Mesenchymal stem cell (in vitro differentiated cells and primary cell): ENCODE data around the gene ADARB2.

ENCODE experiments used
- DNase-seq: peaks from one replicate; pipeline ENCODE4 v3.0.0-alpha.2; 2013
- H2AFZ ChIP-seq: one replicate; pipeline ENCODE4 v1.6.1; 2013; ENCODE audit warnings: low read depth, mild to moderate bottlenecking, control low read depth, inconsistent platforms, low read length, moderate library complexity
- H2AK5ac ChIP-seq: 2 replicates; pipeline ENCODE4 v1.6.1; 2013; ENCODE audit warnings: low read length, moderate library complexity, mild to moderate bottlenecking, inconsistent platforms; ENCODE audit not compliant: severe bottlenecking
- H2BK120ac ChIP-seq: one replicate; pipeline ENCODE4 v1.6.1; 2013; ENCODE audit warnings: low read depth, mild to moderate bottlenecking, inconsistent platforms, low read length, moderate library complexity
- H2BK12ac ChIP-seq, 2 experiments: one replicate each; pipeline ENCODE4 v1.6.1; 2013; ENCODE audit warnings: inconsistent platforms in 2 of 2, low read length in 2 of 2, mild to moderate bottlenecking in 2 of 2, moderate library complexity in 2 of 2, control low read depth in 1 of 2
- H2BK15ac ChIP-seq: one replicate; pipeline ENCODE4 v1.6.1; 2013; ENCODE audit warnings: mild to moderate bottlenecking, low read depth, inconsistent platforms; ENCODE audit not compliant: poor library complexity, severe bottlenecking
- H2BK5ac ChIP-seq: 2 replicates; pipeline ENCODE4 v1.6.1; 2013; ENCODE audit warnings: low read depth, mild to moderate bottlenecking, low read length, control low read depth, inconsistent platforms; ENCODE audit not compliant: poor library complexity, severe bottlenecking
- H3K14ac ChIP-seq, 2 experiments: one replicate each; pipeline ENCODE4 v1.6.1; 2013; ENCODE audit warnings: inconsistent platforms in 2 of 2, low read length in 2 of 2, control low read depth in 1 of 2, mild to moderate bottlenecking in 1 of 2, moderate library complexity in 1 of 2
- H3K18ac ChIP-seq, 2 experiments: one replicate each; pipeline ENCODE4 v1.6.1; 2013; ENCODE audit warnings: inconsistent platforms in 2 of 2, low read length in 2 of 2, control low read depth in 1 of 2, low read depth in 1 of 2, mild to moderate bottlenecking in 1 of 2
- H3K23ac ChIP-seq, 2 experiments: one replicate each; pipeline ENCODE4 v1.6.1; 2013; ENCODE audit warnings: inconsistent platforms in 2 of 2, low read length in 2 of 2, mild to moderate bottlenecking in 2 of 2, moderate library complexity in 2 of 2, control low read depth in 1 of 2
- H3K27ac ChIP-seq: 2 replicates; pipeline ENCODE4 v1.5.1; 2013; ENCODE audit warnings: mild to moderate bottlenecking, moderate library complexity, low read length, control low read depth, inconsistent platforms; ENCODE audit not compliant: poor library complexity, severe bottlenecking
- H3K27me3 ChIP-seq, 2 experiments: 2 replicates each; pipeline versions ENCODE4 v1.6.1 to v1.7.0; 2013; ENCODE audit warnings: low read length in 2 of 2, mild to moderate bottlenecking in 2 of 2, moderate library complexity in 2 of 2, control low read depth in 1 of 2, inconsistent platforms in 1 of 2; ENCODE audit not compliant: control insufficient read depth in 1 of 2, insufficient read depth in 1 of 2
- H3K36me3 ChIP-seq, 2 experiments: 2 replicates each; pipeline versions ENCODE4 v1.6.1 to v1.7.0; 2013; ENCODE audit warnings: low read length in 2 of 2, control low read depth in 1 of 2, inconsistent platforms in 1 of 2, low read depth in 1 of 2, mild to moderate bottlenecking in 1 of 2; ENCODE audit not compliant: insufficient read depth in 2 of 2, control insufficient read depth in 1 of 2
- H3K4ac ChIP-seq, 2 experiments: one replicate each; pipeline ENCODE4 v1.6.1; 2013; ENCODE audit warnings: inconsistent platforms in 2 of 2, low read length in 2 of 2, mild to moderate bottlenecking in 2 of 2, moderate library complexity in 2 of 2, control low read depth in 1 of 2, low read depth in 1 of 2
- H3K4me1 ChIP-seq: 2 replicates; pipeline ENCODE4 v1.6.1; 2013; ENCODE audit warnings: low read depth, low read length, control low read depth; ENCODE audit not compliant: control insufficient read depth, insufficient read depth
- H3K4me2 ChIP-seq: 2 replicates; pipeline ENCODE4 v1.6.1; 2013; ENCODE audit warnings: low read length, mild to moderate bottlenecking, inconsistent platforms; ENCODE audit not compliant: poor library complexity, severe bottlenecking
- H3K4me3 ChIP-seq, 2 experiments: 2 replicates each; pipeline versions ENCODE4 v1.5.1 to v1.7.0; 2013; ENCODE audit warnings: low read length in 2 of 2, mild to moderate bottlenecking in 2 of 2, control low read depth in 1 of 2, low read depth in 1 of 2; ENCODE audit not compliant: insufficient read depth in 1 of 2
- H3K79me1 ChIP-seq: replicated peaks from 2 replicates; pipeline ENCODE4 v1.6.1; 2013; ENCODE audit warnings: mild to moderate bottlenecking, control low read depth, low read length, inconsistent platforms; ENCODE audit not compliant: poor library complexity, severe bottlenecking
- H3K9ac ChIP-seq: 2 replicates; pipeline ENCODE4 v1.7.0; 2013; ENCODE audit warnings: mild to moderate bottlenecking, low read length, moderate library complexity
- H3K9me3 ChIP-seq: 2 replicates; pipeline ENCODE4 v1.7.0; 2013; ENCODE audit warnings: mild to moderate bottlenecking, low read length; ENCODE audit not compliant: control insufficient read depth
- H4K8ac ChIP-seq: one replicate; pipeline ENCODE4 v1.6.1; 2013; ENCODE audit warnings: inconsistent platforms, mild to moderate bottlenecking, low read length, moderate library complexity
- H4K91ac ChIP-seq: one replicate; pipeline ENCODE4 v1.6.1; 2013; ENCODE audit warnings: mild to moderate bottlenecking, low read length, inconsistent platforms
- WGBS: methylation state at CpG from one replicate; pipeline ENCODE4 v1.1.7; 2013; ENCODE audit warnings: mixed read lengths; 5-methylcytosine and 5-hydroxymethylcytosine counted together

ADARB2 gene

GRCh38 chr10:1166828-1167275 is 570.5 kb downstream of the ADARB2 start:
- no peak overlapping the region for H3K9ac ChIP-seq
- H4K8ac ChIP-seq: no peak overlapping the region
- no peak overlapping the region for H2BK15ac ChIP-seq
- no peak overlapping the region for H3K4ac ChIP-seq
- H3K18ac ChIP-seq: no peak overlapping the region
- no peaks in the 10 kb centered on the region for H3K36me3 ChIP-seq
- no peak overlapping the region for H2BK12ac ChIP-seq
- H3K27ac ChIP-seq: no peak overlapping the region
- peaks cover 7 to 37% of the 10 kb centered on the region in 2 experiments for H3K27me3 ChIP-seq
- H4K91ac ChIP-seq: no peak overlapping the region
- no peak overlapping the region for H3K14ac ChIP-seq
- no peak overlapping the region for H2BK120ac ChIP-seq
- no peaks in the 10 kb centered on the region for H3K4me1 ChIP-seq
- H3K23ac ChIP-seq: no peak overlapping the region
- no peak overlapping the region for H2AFZ ChIP-seq
- WGBS: 80% methylated on average over 9 of the region's 9 CpGs
- H3K79me1 ChIP-seq: no peaks in the 10 kb centered on the region
- no peaks in the 10 kb centered on the region for H3K9me3 ChIP-seq
- no peak overlapping the region for H3K4me3 ChIP-seq
- no peak for DNase-seq
- H2AK5ac ChIP-seq: no peak overlapping the region
- H2BK5ac ChIP-seq: no peak overlapping the region
- no peak overlapping the region for H3K4me2 ChIP-seq

GRCh38 chr10:1166101-1166827 is 571.1 kb downstream of the ADARB2 start:
- no peak overlapping the region for H3K4me2 ChIP-seq
- peaks cover 6 to 39% of the 10 kb centered on the region in 2 experiments for H3K27me3 ChIP-seq
- no peaks in the 10 kb centered on the region for H3K4me1 ChIP-seq
- no peaks in the 10 kb centered on the region for H3K9me3 ChIP-seq
- no peak for DNase-seq
- H3K23ac ChIP-seq: no peak overlapping the region
- no peak overlapping the region for H3K27ac ChIP-seq
- H2BK120ac ChIP-seq: no peak overlapping the region
- H2BK5ac ChIP-seq: no peak overlapping the region
- H3K4me3 ChIP-seq: no peak overlapping the region
- H3K4ac ChIP-seq: no peak overlapping the region
- no peak overlapping the region for H2AK5ac ChIP-seq
- no peak overlapping the region for H4K8ac ChIP-seq
- H2AFZ ChIP-seq: no peak overlapping the region
- H2BK15ac ChIP-seq: no peak overlapping the region
- H3K18ac ChIP-seq: no peak overlapping the region
- no peaks in the 10 kb centered on the region for H3K79me1 ChIP-seq
- H3K36me3 ChIP-seq: no peaks in the 10 kb centered on the region
- no peak overlapping the region for H4K91ac ChIP-seq
- no peak overlapping the region for H2BK12ac ChIP-seq
- no peak overlapping the region for H3K9ac ChIP-seq
- WGBS: 89% methylated on average over 15 of the region's 15 CpGs
- no peak overlapping the region for H3K14ac ChIP-seq

- no peaks in the 10 kb centered on the region for H3K79me1 ChIP-seq
- no peak overlapping the region for H2AK5ac ChIP-seq
- H3K27me3 ChIP-seq: peaks cover 0 to 43% of the 10 kb centered on the region in 2 experiments
- H2BK120ac ChIP-seq: no peak overlapping the region
- no peaks in the 10 kb centered on the region for H3K9me3 ChIP-seq
- H3K18ac ChIP-seq: no peak overlapping the region
- no peak overlapping the region for H4K91ac ChIP-seq
- WGBS: 82% methylated on average over 4 of the region's 5 CpGs
- no peak overlapping the region for H3K14ac ChIP-seq
- no peak overlapping the region for H3K4me3 ChIP-seq
- no peaks in the 10 kb centered on the region for H3K4me1 ChIP-seq
- H2AFZ ChIP-seq: no peak overlapping the region
- no peaks in the 10 kb centered on the region for H3K36me3 ChIP-seq
- no peak overlapping the region for H2BK12ac ChIP-seq
- H2BK15ac ChIP-seq: no peak overlapping the region
- no peak overlapping the region for H3K9ac ChIP-seq
- H2BK5ac ChIP-seq: no peak overlapping the region
- no peak overlapping the region for H3K4ac ChIP-seq
- no peak for DNase-seq
- no peak overlapping the region for H3K23ac ChIP-seq
- no peak overlapping the region for H3K4me2 ChIP-seq
- H3K27ac ChIP-seq: no peak overlapping the region
- H4K8ac ChIP-seq: no peak overlapping the region
These were observed 573.5 kb downstream of the ADARB2 start for GRCh38 chr10:1163831-1164230.

DNA sequence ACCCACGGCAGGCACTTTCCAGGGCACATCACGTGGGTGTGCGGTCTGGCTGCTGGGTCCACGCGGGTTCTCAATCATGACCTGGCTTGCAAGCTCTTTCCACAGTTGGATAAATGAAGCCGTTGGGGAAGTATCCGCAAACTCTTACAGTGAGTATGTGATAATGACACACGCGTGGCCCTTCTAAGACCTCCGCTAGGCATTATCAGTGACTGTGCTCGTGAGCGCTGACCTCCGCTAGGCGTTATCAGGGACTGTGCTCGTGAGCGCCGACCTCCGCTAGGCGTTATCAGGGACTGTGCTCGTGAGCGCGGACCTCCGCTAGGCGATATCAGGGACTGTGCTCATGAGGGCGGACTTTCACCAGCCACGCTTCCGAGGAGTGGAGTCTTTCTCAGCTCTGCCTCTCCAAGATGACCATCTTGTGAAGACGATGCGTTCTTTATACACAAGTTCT is 574.1 kb downstream of the ADARB2 start:
- Histone ChIP-seq H3K27me3 (peaks cover 0 to 43% of the 10 kb centered on the region in 2 experiments), H3K18ac (no peak overlapping the region), H3K4ac (no peak overlapping the region), H2BK15ac (no peak overlapping the region), H4K8ac (no peak overlapping the region), H2BK5ac (no peak overlapping the region), H3K23ac (no peak overlapping the region), H3K27ac (no peak overlapping the region), H4K91ac (no peak overlapping the region), H2AK5ac (no peak overlapping the region), H3K4me1 (no peaks in the 10 kb centered on the region), H3K9me3 (no peaks in the 10 kb centered on the region), H3K9ac (no peak overlapping the region), H3K36me3 (no peaks in the 10 kb centered on the region), H3K4me3 (no peak overlapping the region), H2BK120ac (no peak overlapping the region), H2AFZ (no peak overlapping the region), H3K4me2 (no peak overlapping the region), H3K79me1 (no peaks in the 10 kb centered on the region), H3K14ac (no peak overlapping the region), H2BK12ac (no peak overlapping the region)
- no peak for DNase-seq
- WGBS: 91% methylated on average over 29 of the region's 29 CpGs
